NCI-H82 treated with DMSO at 0.1 percent for 48 hours (cell line): ENCODE results near the gene NPY4R2.
"Not testable (repeated sequence)": the region's sequence is repeated elsewhere in the genome, so short reads cannot be mapped to it uniquely, and the experiment has no call there.

Experiments used
- DNase-seq: peaks from one replicate; lab custom pipeline; 2025; ENCODE audit not compliant: unreplicated experiment; lab: John Stamatoyannopoulos, UW

The NPY4R2 gene

GRCh38 chr10:47932824-47933223, 14.4 kb downstream of the NPY4R2 start:
- DNase-seq, result not testable (repeated sequence)

GRCh38 chr10:47933462-47933861, 15.0 kb downstream of the NPY4R2 start:
- not testable (repeated sequence) for DNase-seq

GRCh38 chr10:47936772-47937228, 18.3 kb downstream of the NPY4R2 start:
- DNase-seq, result not testable (repeated sequence)

GRCh38 chr10:47937634-47938033, 19.2 kb downstream of the NPY4R2 start:
- not testable (repeated sequence) for DNase-seq

GRCh38 chr10:47940821-47941220, 22.4 kb downstream of the NPY4R2 start:
- not testable (repeated sequence) for DNase-seq

- DNase-seq, result not testable (repeated sequence)
Observed at GRCh38 chr10:47941379-47941778, 22.9 kb downstream of the NPY4R2 start.

- DNase-seq, result not testable (repeated sequence)
Observed at GRCh38 chr10:47942351-47943019, 24.0 kb downstream of the NPY4R2 start.

GRCh38 chr10:47943328-47943727, 24.9 kb downstream of the NPY4R2 start:
- not testable (repeated sequence) for DNase-seq

- DNase-seq, result not testable (repeated sequence)
Observed at GRCh38 chr10:47947424-47947823, 29.0 kb downstream of the NPY4R2 start.

- DNase-seq, result not testable (repeated sequence)
Observed at GRCh38 chr10:47957158-47957557, 38.7 kb downstream of the NPY4R2 start.

GRCh38 chr10:47959677-47960076, 41.2 kb downstream of the NPY4R2 start:
- not testable (repeated sequence) for DNase-seq

- DNase-seq, result not testable (repeated sequence)
Observed at GRCh38 chr10:47960699-47961098, 42.2 kb downstream of the NPY4R2 start.

GRCh38 chr10:47962785-47963184, 44.3 kb downstream of the NPY4R2 start:
- not testable (repeated sequence) for DNase-seq

- not testable (repeated sequence) for DNase-seq
Observed at GRCh38 chr10:47964280-47965063, 46.0 kb downstream of the NPY4R2 start.

GRCh38 chr10:47968988-47969387, 50.5 kb downstream of the NPY4R2 start:
- DNase-seq, result not testable (repeated sequence)

GRCh38 chr10:47970047-47970446, 51.6 kb downstream of the NPY4R2 start:
- not testable (repeated sequence) for DNase-seq

GRCh38 chr10:47971598-47971997, 53.1 kb downstream of the NPY4R2 start:
- DNase-seq, result not testable (repeated sequence)

GRCh38 chr10:47972077-47972476, 53.6 kb downstream of the NPY4R2 start:
- DNase-seq, result not testable (repeated sequence)
